Activated CD4-positive, alpha-beta T cell treated with anti-CD3 and anti-CD28 coated beads, Interleukin-2, amount 10 ng/mL, durations not matched to agents 7 days and 5 days (primary cell): ENCODE data around the gene ORAI1. TPM values are rescaled to one million over a fixed set of nuclear protein-coding genes. Genes with fewer than 3 reads are reported as not detected.
A peak's percentile ranks its signal among the peaks of the same experiment; 100 is the strongest.

Experiments used
- CTCF ChIA-PET: fragments of 350-600 bp; sonication (Branson Sonifier 250); formaldehyde crosslinking; loops from one replicate; lab custom pipeline; 2021; ENCODE audit warnings: antibody characterized with exemption; lab: Charles Lee
- POLR2A ChIA-PET: fragments of 350-600 bp; sonication (Branson Sonifier 250); formaldehyde crosslinking; loops from one replicate; lab custom pipeline; 2021; ENCODE audit warnings: antibody characterized with exemption; lab: Charles Lee
- DNase-seq: peaks from one replicate; pipeline ENCODE4 v3.0.0-alpha.2; 2020
- H3K27ac Mint-ChIP-seq: one replicate; pipeline ENCODE4 v1.8.0; 2021; ENCODE audit warnings: mild to moderate bottlenecking, moderate library complexity, mixed read lengths
- H3K27me3 Mint-ChIP-seq: one replicate; pipeline ENCODE4 v1.8.0; 2021; ENCODE audit warnings: mixed read lengths
- H3K36me3 Mint-ChIP-seq: one replicate; pipeline ENCODE4 v1.8.0; 2021; ENCODE audit warnings: low read depth, mixed read lengths
- H3K4me1 Mint-ChIP-seq: one replicate; pipeline ENCODE4 v1.8.0; 2021; ENCODE audit warnings: mixed read lengths
- H3K4me3 Mint-ChIP-seq: one replicate; pipeline ENCODE4 v1.8.0; 2021; ENCODE audit warnings: mild to moderate bottlenecking, moderate library complexity, mixed read lengths
- H3K9me3 Mint-ChIP-seq: one replicate; pipeline ENCODE4 v1.8.0; 2021; ENCODE audit warnings: mixed read lengths
- total RNA-seq, 2 experiments: library from RNA; stranded (reverse); gene quantifications; one replicate each; pipeline ENCODE4 v1.2.3, GENCODE V29; 2021

The ORAI1 gene
- total RNA-seq, 2 experiments from 2014 or later: 66.4 to 70.8 TPM

- ChIA-PET POLR2A (no interaction called here), CTCF (interaction anchor here (0.7 to 6.7 kb wide), 2 partner anchors 27 to 105 kb away, joined by 3 to 45 read pairs; partner anchors contain the start of gene RHOF)
- H3K4me3 Mint-ChIP-seq: no peak overlapping the region
- peak overlapping the region; percentile 70 for H3K27ac Mint-ChIP-seq
- peaks cover 15% of the 10 kb centered on the region for H3K4me1 Mint-ChIP-seq
- H3K36me3 Mint-ChIP-seq: no peaks in the 10 kb centered on the region
- H3K9me3 Mint-ChIP-seq: no peaks in the 10 kb centered on the region
- peaks cover 3% of the 10 kb centered on the region for H3K27me3 Mint-ChIP-seq
- DNase-seq: no peak
Measured at GRCh38 chr12:121689430-121689829, 63.1 kb downstream of the ORAI1 start.

Other genes with a start within 250 kb of the ORAI1 start
- 10 to 100 TPM; 83.5 to 90.2 TPM for gene RNF34, start 226.4 kb upstream of the ORAI1 start, total RNA-seq
- 10 to 100 TPM; 66.2 to 72.7 TPM for gene KDM2B, start 45.5 kb upstream of the ORAI1 start, total RNA-seq
- 1 to 10 TPM; 3.0 to 3.5 TPM for gene MORN3, start 43.1 kb downstream of the ORAI1 start, total RNA-seq
- gene TMEM120B, start 86.2 kb downstream of the ORAI1 start, total RNA-seq: 1 to 10 TPM; 5.8 to 6.0 TPM
- gene RHOF, start 167.2 kb downstream of the ORAI1 start, total RNA-seq: 100 to 1,000 TPM; 132 to 148 TPM
- 10 to 100 TPM; 32.6 to 34.1 TPM for gene SETD1B, start 177.5 kb downstream of the ORAI1 start, total RNA-seq
- gene HPD, start 232.3 kb downstream of the ORAI1 start, total RNA-seq: not detected